ENCODE data around the gene TMEM62.
A peak's percentile ranks its signal among the peaks of the same experiment; 100 is the strongest.

DNA sequence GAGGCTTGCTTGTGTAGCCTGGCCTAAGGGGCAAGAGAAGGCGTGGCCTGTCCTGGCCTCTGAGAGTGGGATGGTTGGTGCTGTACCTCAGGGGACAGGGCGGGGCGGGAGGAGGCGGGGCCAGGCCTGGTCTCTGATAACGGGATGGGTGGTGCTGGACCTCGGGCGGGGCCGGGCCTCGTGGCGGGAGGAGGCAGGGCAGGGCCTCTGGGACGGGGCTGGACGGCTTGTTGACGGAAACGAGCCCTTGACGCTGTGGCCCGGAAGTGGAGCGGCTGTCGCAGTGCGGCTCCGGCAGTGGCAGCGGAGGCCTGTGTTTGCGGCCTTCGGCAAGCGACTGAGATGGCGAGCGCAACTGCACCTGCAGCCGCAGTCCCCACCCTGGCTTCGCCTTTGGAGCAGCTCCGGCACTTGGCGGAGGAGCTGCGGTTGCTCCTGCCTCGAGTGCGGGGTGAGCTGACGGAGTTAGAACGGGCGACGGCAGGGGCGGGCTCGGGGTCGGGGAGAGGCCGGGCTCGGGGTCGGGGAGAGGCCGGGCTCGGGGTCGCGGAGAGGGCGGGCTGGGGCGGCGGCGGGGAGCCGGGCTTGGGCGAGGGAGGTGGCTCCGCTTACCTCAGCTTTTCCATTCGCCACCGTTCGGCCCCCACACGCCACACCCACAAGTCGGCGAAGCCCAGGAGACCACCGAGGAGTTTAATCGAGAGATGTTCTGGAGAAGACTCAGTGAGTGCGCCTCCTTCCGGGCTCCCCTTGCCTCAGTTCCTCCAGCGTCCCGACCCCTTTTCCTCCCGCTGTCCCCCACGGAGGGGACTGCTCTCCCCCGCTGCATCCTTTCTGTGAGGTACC, 52.0 kb downstream of the TMEM62 start, which contains the start of gene CCNDBP1:
- TF ChIP-seq, protein P1, sequence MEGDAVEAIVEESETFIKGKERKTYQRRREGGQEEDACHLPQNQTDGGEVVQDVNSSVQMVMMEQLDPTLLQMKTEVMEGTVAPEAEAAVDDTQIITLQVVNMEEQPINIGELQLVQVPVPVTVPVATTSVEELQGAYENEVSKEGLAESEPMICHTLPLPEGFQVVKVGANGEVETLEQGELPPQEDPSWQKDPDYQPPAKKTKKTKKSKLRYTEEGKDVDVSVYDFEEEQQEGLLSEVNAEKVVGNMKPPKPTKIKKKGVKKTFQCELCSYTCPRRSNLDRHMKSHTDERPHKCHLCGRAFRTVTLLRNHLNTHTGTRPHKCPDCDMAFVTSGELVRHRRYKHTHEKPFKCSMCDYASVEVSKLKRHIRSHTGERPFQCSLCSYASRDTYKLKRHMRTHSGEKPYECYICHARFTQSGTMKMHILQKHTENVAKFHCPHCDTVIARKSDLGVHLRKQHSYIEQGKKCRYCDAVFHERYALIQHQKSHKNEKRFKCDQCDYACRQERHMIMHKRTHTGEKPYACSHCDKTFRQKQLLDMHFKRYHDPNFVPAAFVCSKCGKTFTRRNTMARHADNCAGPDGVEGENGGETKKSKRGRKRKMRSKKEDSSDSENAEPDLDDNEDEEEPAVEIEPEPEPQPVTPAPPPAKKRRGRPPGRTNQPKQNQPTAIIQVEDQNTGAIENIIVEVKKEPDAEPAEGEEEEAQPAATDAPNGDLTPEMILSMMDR (IDR thresholded peaks at IDR 0.05), result peak; percentile 67
- no peak for TF ChIP-seq EZH2 (IDR thresholded peaks at IDR 0.05; ENCODE audit: borderline replicate concordance, insufficient read depth, low read depth, low read length, poor library complexity, severe bottlenecking)

Data from B cell (primary cell).